ENCODE data around the gene RPGRIP1L. TPM values are rescaled to one million over a fixed set of nuclear protein-coding genes. Genes with fewer than 3 reads are reported as not detected.

The RPGRIP1L gene
- total RNA-seq, 1 experiment from 2014 or later: 19.8 TPM

- peak; percentile 85 for TF ChIP-seq CTCF (conservative IDR thresholded peaks at IDR 0.05; ENCODE audit: low read depth, low read length)
- no peak for TF ChIP-seq EZH2 (IDR thresholded peaks at IDR 0.05; ENCODE audit: borderline replicate concordance, low read depth, low read length, poor library complexity, severe bottlenecking)
- CTCF ChIA-PET: interaction anchor here (0.6 to 0.7 kb wide), 9 partner anchors 203 to 1915 kb away, joined by 3 to 6 read pairs (median 3); no protein-coding TSS in a partner anchor
- no peaks in the 10 kb centered on the region for H3K36me3 ChIP-seq (ENCODE audit: insufficient read depth, low read length, poor library complexity, severe bottlenecking)
- BruUV-seq (replicated peaks): no TSS peak
- H3K27me3 ChIP-seq (replicated peaks; ENCODE audit: insufficient read depth, low read depth, low read length, poor library complexity): no peaks in the 10 kb centered on the region
- H3K4me3 ChIP-seq (ENCODE audit: low read depth, low read length, poor library complexity, severe bottlenecking): no peak overlapping the region
- H3K9me3 ChIP-seq (ENCODE audit: low read depth, low read length, poor library complexity, severe bottlenecking): no peaks in the 10 kb centered on the region
- H3K4me1 ChIP-seq (ENCODE audit: insufficient read depth, low read length, poor library complexity, severe bottlenecking): no peaks in the 10 kb centered on the region
- no peak overlapping the region for H3K27ac ChIP-seq (ENCODE audit: low read depth, low read length, poor library complexity, severe bottlenecking)
- POLR2A ChIA-PET (ENCODE audit: low non-redundant PET): no interaction called here
- DNase-seq (ENCODE audit: low spot score): peak; percentile 90
- intact Hi-C loops (cut with micrococcal nuclease; ENCODE audit: unreplicated experiment): loop anchor here (5.0 kb wide), 3 partner anchors 222 to 1912 kb away; no protein-coding TSS in a partner anchor
Measured at GRCh38 chr16:53549970-53550690, 153.5 kb downstream of the RPGRIP1L start.

Other genes with a start within 250 kb of the RPGRIP1L start
- gene AKTIP, start 200.7 kb downstream of the RPGRIP1L start, total RNA-seq (2021): 15.0 and 20.3 TPM in 2 replicates
- gene FTO, start 297 bp upstream of the RPGRIP1L start, total RNA-seq (2021): 72.7 and 73.4 TPM in 2 replicates

All from A673 (cell line).